OCI-M1 (cell line): ENCODE results near the gene IPO11.
"Not testable (repeated sequence)": the region's sequence is repeated elsewhere in the genome, so short reads cannot be mapped to it uniquely, and the experiment has no call there.

Experiments used
- DNase-seq: peaks from one replicate; lab custom pipeline; 2025; lab: John Stamatoyannopoulos, UW

IPO11 gene

DNA sequence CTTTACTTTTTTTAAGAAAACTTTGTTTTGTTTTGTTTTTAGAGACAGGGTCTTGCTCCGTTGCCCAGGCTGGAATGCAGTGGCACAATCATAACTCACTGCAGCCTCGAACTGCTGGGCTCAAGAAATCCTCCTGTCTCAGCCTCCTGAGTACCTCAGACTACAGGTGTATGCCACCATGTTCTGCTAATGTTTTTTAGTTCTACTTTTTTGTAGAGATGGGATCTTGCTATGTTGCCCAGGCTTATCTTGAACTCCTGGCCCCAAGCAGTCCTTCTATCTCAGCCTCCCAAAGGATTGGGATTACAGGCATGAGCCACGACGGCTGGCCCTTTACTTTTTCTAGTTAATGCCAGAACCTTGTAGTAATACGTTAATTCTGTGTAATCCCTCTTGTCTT, 36.0 kb downstream of the IPO11 start:
- DNase-seq, result no peak

DNA sequence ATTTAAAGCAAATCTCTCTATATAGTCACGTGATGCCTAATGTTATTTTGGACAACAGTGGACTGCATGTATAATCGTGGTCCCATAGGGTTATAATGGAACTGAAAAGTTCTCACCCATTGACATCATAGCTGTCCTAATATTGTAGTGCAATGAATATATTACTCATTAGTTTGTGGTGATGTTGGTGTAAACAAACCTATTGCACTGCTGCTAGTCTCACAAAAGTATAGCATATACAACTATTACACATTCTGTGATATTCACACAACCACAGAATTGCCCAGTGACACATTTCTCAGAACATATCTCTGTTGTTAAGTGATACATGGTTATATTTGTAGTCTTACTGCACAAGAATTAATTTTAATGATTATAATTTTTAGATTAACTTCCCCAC, 37.7 kb downstream of the IPO11 start:
- no peak for DNase-seq

DNA sequence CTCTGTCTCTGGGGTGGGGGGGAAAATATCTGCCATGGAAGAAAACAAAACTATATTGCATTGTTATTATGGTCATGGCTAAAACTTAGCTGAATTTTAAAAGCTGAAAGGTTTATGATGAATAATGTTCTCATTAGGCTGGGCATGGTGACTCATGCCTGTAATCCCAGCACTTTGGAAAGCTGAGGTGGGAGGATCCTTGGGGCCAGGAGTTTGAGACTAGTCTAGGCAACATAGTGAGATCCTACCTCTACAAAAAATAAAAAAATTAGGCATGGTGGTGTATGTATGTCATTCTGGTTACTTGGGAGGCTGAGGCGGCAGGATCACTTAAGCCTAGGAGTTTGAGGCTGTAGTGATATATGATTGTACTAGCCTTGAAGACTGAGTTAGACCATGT, 44.5 kb downstream of the IPO11 start:
- DNase-seq, result no peak

DNA sequence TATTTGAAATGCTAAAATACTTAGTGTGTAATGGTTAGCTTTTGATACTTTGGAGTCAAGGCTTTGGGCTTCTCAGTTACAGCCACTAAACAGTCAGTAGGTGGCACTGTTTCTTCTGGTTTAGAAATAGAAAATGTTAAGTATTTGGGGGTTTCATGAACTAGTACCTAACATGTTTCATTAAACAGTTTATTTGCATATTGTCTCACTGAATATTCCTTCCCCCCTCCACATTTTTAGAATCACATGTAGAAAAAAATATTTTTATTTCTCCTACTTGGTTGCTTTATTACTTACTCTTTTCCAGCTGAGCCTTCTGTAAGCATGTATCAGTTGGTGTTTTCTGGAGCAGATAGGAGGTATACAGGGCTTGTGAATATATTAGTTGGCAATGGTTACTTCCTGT, 48.0 kb downstream of the IPO11 start:
- peak; percentile 74 for DNase-seq

DNA sequence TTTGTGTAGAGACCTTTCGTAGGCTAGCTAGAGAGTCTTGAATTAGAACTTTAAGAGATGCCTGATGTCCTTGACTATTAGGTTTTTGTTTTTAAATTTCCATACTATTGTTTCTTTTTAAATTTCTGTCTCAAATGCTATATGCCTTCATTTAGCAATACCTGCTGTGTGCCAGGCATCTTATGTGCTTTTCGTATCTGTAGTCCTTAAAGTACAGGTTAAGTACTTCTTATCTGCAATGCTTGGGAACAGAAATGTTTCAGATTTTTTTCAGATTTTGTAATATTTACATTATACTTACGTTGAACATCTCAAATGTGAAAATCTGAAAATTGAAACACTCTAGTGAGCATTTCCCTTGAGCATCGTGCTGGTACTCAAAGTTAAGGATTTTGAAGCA, 49.0 kb downstream of the IPO11 start:
- no peak for DNase-seq

DNA sequence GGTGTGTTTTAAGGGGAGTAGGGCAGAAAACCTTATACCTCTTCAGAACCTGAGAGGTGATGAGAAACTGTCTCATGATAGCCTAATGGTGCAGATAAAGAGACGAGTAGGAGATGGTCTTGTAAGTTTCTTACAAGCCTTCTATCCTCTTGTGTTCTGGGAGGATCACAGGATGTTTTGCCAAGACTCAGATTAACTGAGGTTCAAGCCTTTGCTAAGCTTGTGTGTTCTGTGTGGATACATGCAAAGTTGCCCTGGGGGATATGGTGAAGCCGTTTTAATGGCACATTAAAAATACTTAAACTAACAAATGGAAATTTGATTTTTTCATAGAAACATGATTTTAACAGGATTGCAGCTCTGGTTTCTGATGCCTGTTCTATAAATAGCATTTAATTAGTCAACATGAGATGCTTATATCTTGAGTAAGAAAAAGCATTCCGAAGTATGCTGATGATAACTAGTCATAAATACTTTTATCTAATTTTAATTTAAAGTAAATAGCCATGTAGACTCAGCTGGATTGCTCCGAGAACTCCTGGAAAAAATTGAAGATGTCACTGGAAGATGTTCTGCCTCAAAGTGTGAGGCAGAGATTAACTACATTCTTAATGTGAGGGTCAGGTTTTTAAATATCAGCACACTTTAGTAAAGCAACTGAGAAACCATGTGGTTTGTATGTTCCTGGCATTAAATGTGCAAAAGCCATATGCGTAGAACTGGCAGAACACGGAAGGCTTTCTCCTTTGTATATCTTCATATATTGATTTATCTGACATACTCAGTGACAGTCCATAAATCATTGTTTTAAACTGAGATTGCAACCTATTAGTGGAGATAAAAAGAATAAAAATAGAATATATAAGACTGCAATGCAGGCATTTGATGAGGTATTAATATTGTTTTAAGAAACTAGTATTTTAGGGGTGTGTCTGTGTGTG, 53.7 kb downstream of the IPO11 start:
- no peak for DNase-seq

DNA sequence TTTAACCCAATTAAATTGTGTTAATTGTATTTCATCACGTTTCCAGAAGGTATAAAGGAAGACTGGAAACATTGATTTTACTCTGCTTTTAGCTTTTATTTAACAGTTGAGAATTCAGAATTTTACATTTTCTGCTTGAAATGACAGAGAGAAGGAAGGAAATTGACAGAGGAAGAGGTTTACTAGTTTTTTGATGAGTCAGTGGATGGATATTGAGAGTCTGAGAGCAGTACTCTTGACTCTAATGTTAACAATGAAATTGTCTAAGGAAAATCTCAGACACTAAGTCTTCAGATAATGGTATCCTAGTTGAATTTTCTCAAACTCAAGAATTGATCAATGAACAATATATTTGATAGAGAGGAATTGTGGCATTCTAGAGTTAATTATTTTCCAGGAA, 60.6 kb downstream of the IPO11 start:
- no peak for DNase-seq

DNA sequence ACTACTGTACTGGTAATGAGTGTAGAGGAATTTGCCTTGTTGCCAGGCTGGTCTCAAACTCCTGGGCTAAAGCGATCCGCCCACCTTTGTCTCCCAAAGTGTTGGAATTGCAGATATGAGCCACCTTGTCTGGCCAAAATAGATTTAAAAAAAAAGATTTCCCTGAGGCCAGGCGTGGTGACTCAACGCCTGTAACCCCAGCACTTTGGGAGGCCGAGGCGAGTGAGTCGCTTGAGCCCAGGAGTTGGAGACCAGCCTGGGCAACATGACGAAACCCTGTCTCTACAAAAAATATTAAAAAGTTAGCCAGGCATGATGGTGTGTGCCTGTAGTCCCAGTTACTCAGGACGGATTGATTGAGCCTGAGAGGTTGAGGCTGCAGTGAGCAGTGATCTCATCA, 62.5 kb downstream of the IPO11 start:
- no peak for DNase-seq

DNA sequence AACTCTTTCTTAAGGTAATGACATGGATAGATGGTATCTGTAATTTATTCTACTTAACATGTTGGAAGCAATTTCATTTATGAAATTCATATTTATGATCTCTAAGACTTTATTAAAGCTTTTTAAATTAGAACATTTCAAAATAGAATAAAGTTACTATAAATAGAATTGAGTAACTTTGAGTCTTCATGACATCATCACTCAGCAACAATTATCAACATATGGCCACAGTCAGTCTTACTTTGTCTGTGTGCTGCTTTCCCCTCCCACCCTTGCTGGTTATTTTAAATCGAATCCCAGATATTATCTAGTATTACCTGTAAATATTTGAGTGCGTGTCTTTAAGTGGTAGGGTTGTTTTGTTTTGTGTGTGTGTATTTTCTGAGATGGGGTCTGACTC, 65.2 kb downstream of the IPO11 start:
- peak; percentile 17 for DNase-seq

DNA sequence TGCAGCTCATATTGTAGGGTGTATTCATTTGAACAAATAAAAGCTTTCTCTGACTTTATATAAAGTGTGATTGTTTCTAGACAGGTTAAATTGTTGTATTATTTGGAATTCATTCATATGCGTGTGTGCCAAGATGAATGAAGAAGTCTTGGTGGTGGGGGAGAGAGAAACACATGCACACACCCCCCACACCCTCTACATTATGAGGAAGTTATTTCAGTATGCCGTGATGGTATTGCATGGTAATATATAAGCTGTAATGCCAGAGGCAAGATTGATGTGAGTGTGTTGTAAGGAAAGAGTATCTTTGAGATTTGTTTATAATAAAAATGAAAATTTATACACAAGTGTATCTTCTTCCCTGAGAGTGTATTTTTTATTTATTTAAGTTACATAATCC, 71.0 kb downstream of the IPO11 start:
- DNase-seq, result peak; percentile 69

DNA sequence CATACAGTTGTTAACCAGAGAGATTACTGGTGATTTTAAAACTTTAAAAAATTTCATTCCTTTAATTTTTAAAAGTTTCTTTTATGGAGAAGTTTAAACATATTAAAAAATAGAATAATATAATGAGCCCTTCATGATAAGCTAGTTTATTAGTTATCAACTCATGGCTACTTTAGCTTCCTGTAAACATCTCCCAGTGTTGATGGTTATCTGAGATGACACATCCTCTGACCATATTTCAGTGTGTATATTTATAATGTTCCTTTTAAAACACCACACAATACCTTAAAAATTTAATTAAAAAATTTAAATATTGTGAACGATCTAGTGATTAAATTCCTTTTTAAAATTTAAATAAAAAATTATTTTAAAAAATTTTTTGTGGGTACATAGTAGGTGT, 74.1 kb downstream of the IPO11 start:
- DNase-seq, result no peak

DNA sequence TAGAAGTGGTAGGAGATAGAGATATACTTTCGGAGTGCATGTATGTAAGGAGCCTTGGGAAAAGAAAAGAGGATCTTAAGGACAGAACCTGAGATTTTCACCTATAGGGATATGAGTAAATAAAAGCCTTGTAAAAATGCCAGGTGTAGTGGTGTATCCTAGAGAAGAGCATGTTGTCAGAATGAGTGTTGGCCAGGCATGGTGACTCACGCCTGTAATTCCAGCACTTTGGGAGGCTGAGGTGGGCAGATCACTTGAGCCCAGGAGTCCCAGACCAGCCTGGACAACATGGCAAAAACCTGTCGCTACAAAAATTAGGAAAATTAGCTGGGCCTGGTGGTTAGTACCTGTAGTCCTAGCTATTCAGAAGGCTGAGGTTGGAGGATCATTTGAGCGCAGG, 76.0 kb downstream of the IPO11 start:
- DNase-seq, result no peak

DNA sequence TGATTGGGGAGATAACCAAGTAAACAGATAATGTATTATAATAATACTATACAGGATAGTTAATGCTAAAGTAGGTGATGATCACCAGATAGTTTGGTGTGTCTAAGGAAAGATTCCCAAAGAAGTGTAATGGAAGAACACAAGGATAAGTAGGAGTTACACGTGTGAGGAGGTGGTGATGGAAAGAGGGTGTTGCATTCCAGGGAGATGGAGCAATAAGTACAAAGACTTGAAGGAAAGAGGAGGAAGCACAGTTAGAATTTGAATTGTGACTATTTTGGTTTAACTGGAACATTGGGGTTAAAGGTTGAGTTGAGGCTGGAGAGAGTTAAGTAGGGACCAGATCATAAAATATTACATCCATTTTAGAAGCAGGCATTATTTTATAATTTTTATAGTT, 76.9 kb downstream of the IPO11 start:
- no peak for DNase-seq

DNA sequence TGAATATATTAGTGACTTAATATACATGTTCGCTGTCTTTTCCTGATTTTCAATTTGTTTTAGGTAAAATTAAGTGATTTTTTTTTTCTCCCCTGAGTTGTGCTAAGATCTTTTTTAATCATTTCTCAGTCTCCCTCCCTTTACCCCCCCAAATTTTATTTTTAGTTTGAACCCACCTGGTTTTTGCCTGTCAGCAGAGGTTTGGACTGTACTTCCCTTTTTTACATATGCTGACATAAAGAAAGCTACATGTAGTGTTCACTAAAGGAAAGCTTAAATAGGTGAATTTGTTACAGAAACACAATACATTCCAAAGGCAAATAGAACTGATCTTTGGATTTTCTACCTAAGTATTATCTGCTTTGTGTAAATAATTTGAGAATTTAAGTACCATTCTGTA, 82.2 kb downstream of the IPO11 start:
- peak; percentile 36 for DNase-seq

DNA sequence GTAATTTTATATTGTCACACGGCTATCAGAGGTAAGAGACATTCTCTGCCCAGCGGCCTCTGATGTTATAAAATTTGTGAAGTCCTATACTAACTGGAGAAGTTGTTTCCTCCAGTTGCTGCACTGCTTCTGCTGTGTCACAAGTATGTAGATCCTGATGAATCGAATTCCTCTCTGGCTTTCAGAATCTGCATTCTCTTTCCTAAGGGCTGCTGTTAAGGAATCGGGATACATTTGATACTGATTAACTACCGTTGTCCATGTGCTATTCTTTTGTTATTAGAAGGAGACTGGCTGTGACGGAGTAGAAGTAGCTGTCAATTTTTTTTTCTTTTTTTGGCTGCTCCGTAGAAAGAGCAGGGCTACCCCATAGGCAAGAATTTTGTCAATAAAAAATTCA, 84.3 kb downstream of the IPO11 start:
- no peak for DNase-seq

DNA sequence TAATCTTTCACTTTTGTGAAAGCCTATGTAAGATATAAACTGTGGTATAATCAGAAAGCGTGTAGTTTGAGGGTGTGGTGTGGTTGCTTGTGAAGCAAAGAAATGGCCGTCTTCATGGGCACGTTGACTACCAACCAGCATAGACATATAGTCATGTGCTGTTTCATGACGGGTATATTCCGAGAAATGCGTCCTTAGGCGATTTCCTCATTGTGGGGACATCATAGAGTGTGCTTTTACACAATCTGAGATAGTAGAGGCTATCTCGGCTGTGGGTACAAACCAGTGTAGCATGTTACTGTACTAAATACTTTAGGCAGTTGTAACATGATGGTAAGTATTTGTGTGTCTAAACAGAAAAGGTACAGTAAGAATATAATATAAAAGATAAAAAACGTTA, 86.4 kb downstream of the IPO11 start:
- no peak for DNase-seq

DNA sequence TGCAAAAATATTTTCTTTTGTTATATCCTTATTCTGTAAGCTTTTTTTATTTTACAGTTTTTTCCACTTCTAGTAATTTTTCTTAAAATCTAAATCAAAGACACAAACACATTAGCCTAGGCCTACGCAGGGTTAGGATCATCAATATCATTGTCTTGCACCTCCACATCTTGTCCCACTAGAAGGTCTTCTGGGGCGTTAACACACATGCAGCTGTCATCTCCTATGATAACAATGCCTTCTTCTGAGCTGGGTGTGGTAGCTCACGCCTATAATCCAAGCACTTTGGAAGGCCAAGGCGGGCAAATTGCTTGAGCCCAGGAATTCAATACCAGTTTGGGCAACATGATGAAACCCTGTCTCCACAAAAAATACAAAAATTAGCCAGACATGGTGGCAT, 87.2 kb downstream of the IPO11 start:
- DNase-seq, result no peak

DNA sequence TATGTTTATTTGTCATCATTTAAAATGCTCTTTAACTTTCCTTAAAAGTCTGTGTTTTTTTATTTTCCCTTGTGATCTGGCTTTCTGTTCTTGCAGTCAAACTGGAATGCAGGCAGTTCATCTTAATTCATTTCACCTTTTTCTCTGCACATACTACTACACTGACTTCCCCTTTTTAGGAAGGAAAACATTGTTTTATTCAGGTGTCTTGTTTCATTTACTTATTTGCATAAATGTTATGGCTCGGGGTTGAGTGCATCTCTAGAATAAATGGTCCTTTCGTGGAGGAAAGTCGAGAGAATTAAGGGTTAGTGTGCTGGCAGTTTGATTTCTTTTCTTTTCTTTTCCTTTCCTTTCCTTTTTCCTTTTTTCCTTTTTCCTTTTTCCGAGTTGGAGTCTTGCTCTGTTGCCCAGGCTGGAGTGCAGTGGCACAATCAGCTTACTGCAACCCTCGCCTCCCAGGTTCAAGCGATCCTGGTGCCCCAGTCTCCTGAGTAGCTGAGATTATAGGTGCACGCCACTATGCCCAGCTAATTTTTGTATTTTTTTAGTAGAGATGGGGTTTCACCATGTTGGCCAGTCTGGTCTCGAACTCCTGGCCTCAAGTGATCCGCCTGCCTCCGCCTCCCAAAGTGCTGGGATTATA, 90.0 kb downstream of the IPO11 start:
- no peak for DNase-seq

DNA sequence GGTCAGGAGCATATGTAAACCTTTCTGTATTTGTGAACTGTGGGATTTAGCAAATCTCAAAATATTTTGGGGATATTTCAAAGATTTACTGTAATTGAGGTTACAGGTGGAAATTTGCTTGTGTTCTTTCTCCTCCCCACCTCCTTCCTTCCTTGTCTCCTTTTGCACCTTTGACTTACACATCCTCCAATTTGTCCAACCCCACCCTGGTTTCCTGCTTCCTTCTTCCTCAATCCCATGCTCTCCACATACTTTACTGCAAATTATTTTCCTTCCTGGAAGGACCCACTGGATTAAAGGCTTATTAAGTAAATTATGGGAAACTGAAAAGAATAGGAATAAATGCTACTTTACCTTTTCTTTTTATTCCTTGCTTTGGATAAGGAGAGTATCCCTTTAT, 91.6 kb downstream of the IPO11 start:
- DNase-seq, result no peak

DNA sequence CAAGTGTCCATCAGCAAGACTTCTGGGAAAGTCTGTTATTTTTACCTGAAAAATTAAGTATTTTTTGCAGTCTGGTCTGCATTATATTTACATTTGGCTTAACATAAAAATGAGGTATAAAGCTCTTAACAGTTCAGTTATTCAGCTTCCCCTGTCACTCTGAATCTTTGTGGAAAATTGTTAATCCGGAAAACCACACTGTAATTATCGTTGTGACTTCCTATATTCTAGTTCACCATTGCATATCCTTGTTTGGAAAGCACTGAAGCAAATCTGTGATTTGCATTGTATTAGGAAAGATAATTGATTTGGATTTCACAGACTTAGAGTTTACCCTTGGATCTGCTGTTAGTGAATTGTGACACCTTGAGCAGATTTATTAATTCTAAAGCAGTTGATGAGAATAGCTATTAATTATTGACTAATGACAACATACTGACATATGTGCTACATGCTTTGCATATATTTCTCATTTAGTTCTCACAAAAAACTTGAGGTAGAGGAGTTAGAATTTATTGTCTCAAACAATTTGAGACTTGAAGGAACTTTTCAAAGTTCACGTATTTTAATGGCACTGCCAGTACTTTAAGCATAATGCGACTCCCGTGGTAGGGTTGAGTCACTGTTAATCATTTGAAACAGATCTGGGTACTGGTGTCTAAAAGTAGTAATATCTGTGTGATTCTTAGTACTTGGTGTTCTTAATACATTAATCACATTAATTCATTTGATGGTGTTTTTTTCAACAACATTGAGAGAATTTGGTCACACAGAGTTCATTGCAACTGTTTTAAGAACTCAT, 94.3 kb downstream of the IPO11 start:
- DNase-seq, result no peak

DNA sequence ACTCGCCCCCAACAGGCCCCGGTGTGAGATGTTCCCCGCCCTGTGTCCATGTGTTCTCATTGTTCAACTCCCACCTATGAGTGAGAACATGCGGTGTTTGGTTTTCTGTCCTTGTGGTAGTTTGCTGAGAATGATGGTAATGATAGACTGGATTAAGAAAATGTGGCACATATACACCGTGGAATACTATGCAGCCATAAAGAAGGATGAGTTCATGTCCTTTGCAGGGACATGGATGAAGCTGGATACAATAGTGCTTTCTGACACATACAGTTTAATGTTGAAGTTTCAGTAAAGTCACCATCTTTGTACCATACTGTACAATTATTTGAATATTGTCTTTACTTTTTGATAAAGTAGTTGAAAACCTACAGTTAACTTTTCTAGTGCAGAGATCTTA, 96.2 kb downstream of the IPO11 start:
- not testable (repeated sequence) for DNase-seq

DNA sequence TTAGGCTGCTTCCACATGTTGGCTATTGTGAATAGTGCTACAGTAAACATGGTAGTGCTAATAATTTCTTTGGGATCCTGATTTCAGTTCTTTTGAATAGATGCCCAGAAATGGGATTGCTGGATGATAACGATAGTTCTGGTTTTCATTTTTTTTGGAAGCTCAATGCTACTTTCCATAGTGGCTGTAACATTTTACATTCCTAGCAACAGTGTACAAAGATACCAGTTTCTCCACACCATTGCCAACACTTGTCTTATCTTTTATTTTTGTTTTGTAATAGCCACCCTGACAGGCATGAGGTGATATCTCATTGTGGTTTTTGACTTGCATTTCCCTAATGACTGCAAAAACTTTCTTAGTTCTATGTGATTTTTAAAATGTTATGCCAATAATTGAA, 97.2 kb downstream of the IPO11 start:
- no peak for DNase-seq

DNA sequence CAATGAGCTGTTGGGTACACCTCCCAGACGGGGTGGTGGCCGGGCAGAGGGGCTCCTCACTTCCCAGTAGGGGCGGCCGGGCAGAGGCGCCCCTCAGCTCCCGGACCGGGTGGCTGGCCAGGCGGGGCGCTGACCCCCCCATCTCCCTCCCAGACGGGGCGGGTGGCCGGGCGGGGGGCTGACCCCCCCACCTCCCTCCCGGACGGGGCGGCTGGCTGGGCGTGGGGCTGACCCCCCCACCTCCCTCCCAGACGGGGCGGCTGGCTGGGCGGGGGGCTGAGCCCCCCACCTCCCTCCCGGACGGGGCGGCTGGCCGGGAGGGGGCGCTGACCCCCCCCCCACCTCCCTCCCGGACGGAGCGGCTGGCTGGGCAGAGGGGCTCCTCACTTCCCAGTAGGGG, 100.5 kb downstream of the IPO11 start:
- not testable (repeated sequence) for DNase-seq
